Osteoblast (primary cell): Measurements from ENCODE around the gene EMD. TPM values are rescaled to one million over a fixed set of nuclear protein-coding genes. Genes with fewer than 3 reads are reported as not detected.

ENCODE experiments used
- DNase-seq: peaks from one replicate; pipeline ENCODE4 v3.0.0; 2011; ENCODE audit warnings: low spot score, mixed read lengths; ENCODE audit not compliant: insufficient read length; ENCODE audit errors: missing footprints
- H2AFZ ChIP-seq: 2 replicates; pipeline ENCODE4 v1.6.0; 2011; ENCODE audit warnings: mild to moderate bottlenecking, low read length
- H3K27ac ChIP-seq: 2 replicates; pipeline ENCODE4 v1.5.1; 2011; ENCODE audit warnings: mild to moderate bottlenecking, low read depth, low read length, moderate library complexity
- H3K27me3 ChIP-seq: 2 replicates; pipeline ENCODE4 v1.6.0; 2012; ENCODE audit warnings: mild to moderate bottlenecking, control low read depth, inconsistent platforms, low read length, moderate library complexity; ENCODE audit not compliant: insufficient read depth
- H3K36me3 ChIP-seq: 2 replicates; pipeline ENCODE4 v1.5.1; 2011; ENCODE audit warnings: mild to moderate bottlenecking, low read length, control low read depth, moderate library complexity; ENCODE audit not compliant: insufficient read depth
- H3K4me1 ChIP-seq: 2 replicates; pipeline ENCODE4 v1.5.1; 2011; ENCODE audit warnings: mild to moderate bottlenecking, low read length, control low read depth, moderate library complexity; ENCODE audit not compliant: insufficient read depth
- H3K4me2 ChIP-seq: 2 replicates; pipeline ENCODE4 v1.6.0; 2011; ENCODE audit warnings: mild to moderate bottlenecking, low read length; ENCODE audit not compliant: insufficient read depth
- H3K4me3 ChIP-seq: fragments of 200-600 bp; sonication (generic); 3 replicates; pipeline ENCODE4 v1.5.1; 2012; ENCODE audit warnings: mild to moderate bottlenecking, low read length, inconsistent platforms; ENCODE audit not compliant: insufficient read depth
- H3K79me2 ChIP-seq: 2 replicates; pipeline ENCODE4 v1.6.0; 2012; ENCODE audit warnings: mild to moderate bottlenecking, low read length, control low read depth, inconsistent platforms; ENCODE audit not compliant: insufficient read depth
- H3K9me3 ChIP-seq: 2 replicates; pipeline ENCODE4 v1.5.1; 2011; ENCODE audit warnings: low read depth, low read length, control low read depth
- H4K20me1 ChIP-seq: 2 replicates; pipeline ENCODE4 v1.6.0; 2012; ENCODE audit warnings: mild to moderate bottlenecking, low read length, control low read depth; ENCODE audit not compliant: insufficient read depth
- total RNA-seq: library from RNA; depleted of rRNA; stranded (reverse); fragments of >200 nt; gene quantifications from 2 replicates; pipeline ENCODE4 v1.2.3, GENCODE V29; 2012
- TF ChIP-seq, protein P1 (sequence below): IDR thresholded peaks from 2 replicates; pipeline ENCODE4 v1.5.1; 2011; ENCODE audit warnings: mild to moderate bottlenecking, low read depth, low read length, moderate library complexity; ENCODE audit errors: extremely low read depth

The EMD gene
- total RNA-seq, 1 donor: 29.7 TPM

DNA sequence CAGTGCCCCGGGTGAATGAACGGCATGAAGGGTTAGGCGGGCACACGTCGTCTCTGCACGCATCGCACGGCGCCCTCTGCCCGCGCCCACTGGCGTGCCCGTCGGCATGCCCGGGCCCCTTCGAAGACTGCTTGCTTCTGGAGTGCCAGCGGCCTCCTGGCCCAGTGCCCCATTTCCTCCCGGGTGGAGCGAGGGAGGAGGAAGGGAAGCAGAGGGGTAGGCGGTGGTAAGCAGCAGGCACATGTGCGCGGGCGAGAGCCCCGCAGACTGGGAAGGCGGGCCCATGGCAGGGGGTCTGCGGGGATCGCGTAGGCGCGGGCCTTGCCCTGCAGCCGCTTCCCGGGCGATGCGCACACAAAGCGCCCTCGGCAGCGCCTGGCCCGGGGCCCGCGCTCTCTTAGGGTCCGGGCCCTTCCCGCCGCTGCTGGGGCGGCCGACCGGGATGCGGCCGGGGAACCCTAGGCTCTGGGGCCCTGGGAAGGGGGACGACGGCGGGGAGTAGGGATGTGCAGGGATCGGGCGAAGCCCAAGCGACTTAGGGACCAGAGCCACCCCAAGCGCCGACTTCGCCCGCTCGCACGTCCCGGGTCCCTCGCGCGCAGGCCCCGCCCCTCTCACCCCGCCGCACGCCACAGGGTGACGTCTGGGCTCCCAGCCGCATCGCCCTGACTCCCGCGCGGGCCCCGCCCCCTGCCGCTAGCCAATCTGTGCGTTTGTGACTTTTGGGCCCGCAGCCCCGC lies 866 bp upstream of the EMD start:
- peaks cover 26% of the 10 kb centered on the region for H3K79me2 ChIP-seq
- H3K4me2 ChIP-seq: peak overlapping the region; percentile 66
- no peak overlapping the region for H2AFZ ChIP-seq
- DNase-seq: peak; percentile 99
- H3K4me3 ChIP-seq: peak overlapping the region; percentile 66
- peak overlapping the region; percentile 85 for H3K27ac ChIP-seq
- H3K27me3 ChIP-seq: no peaks in the 10 kb centered on the region
- peaks cover 2% of the 10 kb centered on the region for H4K20me1 ChIP-seq
- no peaks in the 10 kb centered on the region for H3K9me3 ChIP-seq
- peaks cover 12% of the 10 kb centered on the region for H3K36me3 ChIP-seq
- H3K4me1 ChIP-seq: peaks cover 9% of the 10 kb centered on the region
- TF ChIP-seq, protein P1, sequence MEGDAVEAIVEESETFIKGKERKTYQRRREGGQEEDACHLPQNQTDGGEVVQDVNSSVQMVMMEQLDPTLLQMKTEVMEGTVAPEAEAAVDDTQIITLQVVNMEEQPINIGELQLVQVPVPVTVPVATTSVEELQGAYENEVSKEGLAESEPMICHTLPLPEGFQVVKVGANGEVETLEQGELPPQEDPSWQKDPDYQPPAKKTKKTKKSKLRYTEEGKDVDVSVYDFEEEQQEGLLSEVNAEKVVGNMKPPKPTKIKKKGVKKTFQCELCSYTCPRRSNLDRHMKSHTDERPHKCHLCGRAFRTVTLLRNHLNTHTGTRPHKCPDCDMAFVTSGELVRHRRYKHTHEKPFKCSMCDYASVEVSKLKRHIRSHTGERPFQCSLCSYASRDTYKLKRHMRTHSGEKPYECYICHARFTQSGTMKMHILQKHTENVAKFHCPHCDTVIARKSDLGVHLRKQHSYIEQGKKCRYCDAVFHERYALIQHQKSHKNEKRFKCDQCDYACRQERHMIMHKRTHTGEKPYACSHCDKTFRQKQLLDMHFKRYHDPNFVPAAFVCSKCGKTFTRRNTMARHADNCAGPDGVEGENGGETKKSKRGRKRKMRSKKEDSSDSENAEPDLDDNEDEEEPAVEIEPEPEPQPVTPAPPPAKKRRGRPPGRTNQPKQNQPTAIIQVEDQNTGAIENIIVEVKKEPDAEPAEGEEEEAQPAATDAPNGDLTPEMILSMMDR: no peak

DNA sequence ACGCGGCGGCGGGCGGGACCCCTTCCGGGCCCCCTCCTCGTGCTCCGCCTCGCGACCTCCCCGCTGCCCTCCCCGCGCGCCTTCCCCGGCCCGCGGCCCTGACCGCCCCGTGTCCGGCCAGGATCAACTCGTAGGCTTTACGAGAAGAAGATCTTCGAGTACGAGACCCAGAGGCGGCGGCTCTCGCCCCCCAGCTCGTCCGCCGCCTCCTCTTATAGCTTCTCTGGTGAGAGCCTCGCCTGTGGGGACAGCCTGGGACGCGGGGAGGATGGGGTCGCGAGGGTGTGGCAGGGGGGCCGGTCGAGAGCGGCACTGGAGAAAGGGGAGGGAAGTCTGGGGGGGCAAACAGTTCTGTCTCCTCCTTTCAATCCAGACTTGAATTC lies 465 bp downstream of the EMD start:
- peaks cover 2% of the 10 kb centered on the region for H4K20me1 ChIP-seq
- H3K27me3 ChIP-seq: no peaks in the 10 kb centered on the region
- peak overlapping the region; percentile 85 for H3K4me2 ChIP-seq
- DNase-seq: no peak
- H3K4me1 ChIP-seq: peaks cover 9% of the 10 kb centered on the region
- TF ChIP-seq, protein P1: no peak
- peaks cover 21% of the 10 kb centered on the region for H3K79me2 ChIP-seq
- H3K27ac ChIP-seq: peak overlapping the region; percentile 90
- no peak overlapping the region for H2AFZ ChIP-seq
- no peaks in the 10 kb centered on the region for H3K9me3 ChIP-seq
- peaks cover 12% of the 10 kb centered on the region for H3K36me3 ChIP-seq
- H3K4me3 ChIP-seq: peak overlapping the region; percentile 82

DNA sequence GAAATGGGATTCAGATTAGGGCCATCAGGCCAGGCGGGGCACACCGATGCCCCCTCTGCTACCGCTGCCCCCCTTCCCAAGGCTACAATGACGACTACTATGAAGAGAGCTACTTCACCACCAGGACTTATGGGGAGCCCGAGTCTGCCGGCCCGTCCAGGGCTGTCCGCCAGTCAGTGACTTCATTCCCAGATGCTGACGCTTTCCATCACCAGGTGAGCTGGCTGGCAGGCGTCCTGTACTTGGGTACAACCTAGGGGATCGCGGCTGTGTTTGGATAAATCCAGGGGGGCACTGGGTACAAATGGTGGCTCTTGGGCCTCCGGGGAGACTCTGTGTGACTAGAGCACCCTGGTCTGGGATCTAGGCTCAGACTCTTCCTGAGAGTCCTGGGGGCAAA lies 1.1 kb downstream of the EMD start:
- H3K4me1 ChIP-seq: peaks cover 9% of the 10 kb centered on the region
- TF ChIP-seq, protein P1: no peak
- DNase-seq: peak; percentile 72

DNA sequence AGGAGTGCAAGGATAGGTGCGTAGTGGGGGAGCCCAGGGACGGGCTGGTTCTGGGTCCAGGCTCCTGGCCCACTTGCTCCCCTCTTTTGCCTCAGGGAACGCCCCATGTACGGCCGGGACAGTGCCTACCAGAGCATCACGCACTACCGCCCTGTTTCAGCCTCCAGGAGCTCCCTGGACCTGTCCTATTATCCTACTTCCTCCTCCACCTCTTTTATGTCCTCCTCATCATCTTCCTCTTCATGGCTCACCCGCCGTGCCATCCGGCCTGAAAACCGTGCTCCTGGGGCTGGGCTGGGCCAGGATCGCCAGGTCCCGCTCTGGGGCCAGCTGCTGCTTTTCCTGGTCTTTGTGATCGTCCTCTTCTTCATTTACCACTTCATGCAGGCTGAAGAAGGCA lies 1.7 kb downstream of the EMD start:
- peaks cover 21% of the 10 kb centered on the region for H3K79me2 ChIP-seq
- no peaks in the 10 kb centered on the region for H3K9me3 ChIP-seq
- peak overlapping the region; percentile 82 for H3K4me3 ChIP-seq
- H4K20me1 ChIP-seq: peaks cover 2% of the 10 kb centered on the region
- H3K27ac ChIP-seq: peak overlapping the region; percentile 90
- no peak overlapping the region for H2AFZ ChIP-seq
- TF ChIP-seq, protein P1: no peak
- no peak for DNase-seq
- H3K4me2 ChIP-seq: peak overlapping the region; percentile 85
- H3K4me1 ChIP-seq: peaks cover 9% of the 10 kb centered on the region
- peaks cover 12% of the 10 kb centered on the region for H3K36me3 ChIP-seq
- H3K27me3 ChIP-seq: no peaks in the 10 kb centered on the region

More for the DNA sequence above, 1.1 kb downstream of the EMD start:
- H4K20me1 ChIP-seq: peaks cover 2% of the 10 kb centered on the region
- H3K9me3 ChIP-seq: no peaks in the 10 kb centered on the region
- H3K36me3 ChIP-seq: peaks cover 12% of the 10 kb centered on the region
- no peaks in the 10 kb centered on the region for H3K27me3 ChIP-seq
- H2AFZ ChIP-seq: no peak overlapping the region
- peaks cover 21% of the 10 kb centered on the region for H3K79me2 ChIP-seq
- peak overlapping the region; percentile 90 for H3K27ac ChIP-seq
- H3K4me3 ChIP-seq: peak overlapping the region; percentile 82
- peak overlapping the region; percentile 85 for H3K4me2 ChIP-seq
